Activated naive CD8-positive, alpha-beta T cell treated with anti-CD3 and anti-CD28 coated beads, Interleukin-2, amount 50 U/mL, for 16 hours (primary cell): ENCODE data around the gene RBFOX2.
"Not testable (repeated sequence)": the region's sequence is repeated elsewhere in the genome, so short reads cannot be mapped to it uniquely, and the experiment has no call there.

Source experiments
- DNase-seq: peaks from one replicate; pipeline ENCODE4 v3.0.0-alpha.2; 2020; ENCODE audit warnings: low read depth, low spot score

RBFOX2 gene

DNA sequence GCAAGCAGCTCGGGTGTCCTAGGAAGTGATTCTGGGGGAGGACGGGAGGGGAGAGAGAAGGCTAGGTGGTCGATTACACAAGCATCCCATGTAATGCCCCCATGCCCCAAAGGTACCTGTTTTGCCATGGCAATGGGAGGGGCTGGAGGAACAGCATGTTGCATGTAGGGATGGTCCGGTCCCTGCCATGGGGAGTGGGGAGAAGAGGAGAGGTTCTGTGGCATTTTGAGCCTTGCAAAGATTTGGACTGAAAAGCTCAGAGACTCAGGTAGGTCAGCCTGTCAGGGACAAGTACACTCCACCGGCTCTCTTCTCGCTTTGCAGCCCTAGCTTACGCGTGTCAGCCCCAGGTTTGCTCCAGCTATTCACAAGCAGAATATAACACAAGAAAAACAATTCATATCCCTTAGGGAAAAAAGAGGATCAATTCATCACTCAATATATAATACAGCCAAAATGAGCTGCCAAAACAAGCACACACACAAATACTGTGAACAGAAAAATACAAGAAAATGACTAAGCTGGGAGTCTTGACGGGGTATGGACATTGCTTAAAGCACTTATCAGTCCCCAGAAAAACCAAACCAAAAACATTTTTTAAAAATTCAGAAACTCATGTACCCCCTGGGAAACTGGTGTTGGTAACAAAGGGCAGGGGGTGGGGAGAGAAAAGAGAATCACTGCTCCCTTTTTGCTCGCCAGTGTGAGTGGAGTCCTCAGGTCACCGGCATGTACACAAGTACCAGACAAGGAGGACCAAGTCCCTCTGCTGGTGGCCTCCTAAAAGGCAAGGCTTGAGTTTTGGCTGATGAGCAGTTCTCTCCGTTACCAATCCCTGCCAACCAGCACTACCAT lies 289.3 kb downstream of the RBFOX2 start:
- no peak for DNase-seq

DNA sequence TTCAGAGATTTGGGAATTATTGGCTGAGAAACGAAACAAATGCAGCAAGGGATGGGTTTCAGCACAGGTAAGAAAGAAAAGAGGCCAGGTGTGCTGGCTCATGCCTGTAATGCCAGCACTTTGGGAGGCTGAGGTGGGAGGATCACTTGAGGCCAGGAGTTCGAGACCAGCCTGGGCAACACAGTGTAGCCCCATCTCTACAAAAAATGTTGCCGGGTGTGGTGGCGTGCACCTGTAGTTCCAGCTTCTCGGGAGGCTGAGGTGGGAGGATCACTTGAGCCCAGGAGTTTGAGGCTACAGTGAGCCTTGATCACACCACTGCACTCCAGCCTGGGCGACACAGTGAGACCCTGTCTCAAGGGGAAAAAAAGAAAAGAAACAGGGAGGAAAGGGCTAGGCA lies 290.7 kb downstream of the RBFOX2 start:
- DNase-seq = not testable (repeated sequence)

DNA sequence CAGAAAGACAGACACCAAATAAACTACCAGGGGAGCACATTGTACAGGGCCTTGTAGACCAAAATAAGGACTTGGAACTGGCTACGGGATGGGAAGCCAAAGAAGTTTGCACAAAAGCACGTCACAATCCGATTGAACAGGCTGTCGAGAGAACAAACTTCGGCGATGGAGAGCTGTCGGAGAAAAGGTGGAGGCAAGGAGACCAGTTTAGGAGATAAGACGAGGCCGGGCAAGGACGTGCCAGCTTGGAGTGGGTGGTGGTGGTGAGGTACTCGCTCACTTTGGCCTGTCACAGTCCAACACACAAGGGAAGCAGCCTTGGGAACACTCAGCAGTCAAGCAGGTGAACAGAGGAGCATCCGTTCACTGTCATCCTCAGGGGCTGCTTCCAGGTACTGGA lies 291.9 kb downstream of the RBFOX2 start:
- DNase-seq = no peak

DNA sequence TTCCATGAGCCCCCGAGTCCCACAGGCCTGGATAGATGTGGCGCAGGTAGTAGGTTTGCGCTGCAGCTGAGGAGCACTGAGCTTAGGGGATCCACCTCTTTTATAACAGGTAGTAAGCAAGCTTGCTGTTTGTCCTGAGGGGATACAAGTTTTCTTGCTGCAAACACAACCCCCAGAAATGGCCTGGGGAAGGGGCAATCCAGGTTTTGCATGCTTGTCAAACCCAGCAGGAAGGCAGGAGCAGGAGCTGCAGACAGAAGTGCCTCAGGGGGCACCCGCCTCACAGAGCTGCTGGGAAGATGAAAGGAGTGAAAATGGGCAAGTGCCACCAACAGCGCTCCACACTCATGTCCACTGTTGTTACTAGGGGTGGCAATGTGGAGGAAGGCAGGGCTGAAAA lies 292.5 kb downstream of the RBFOX2 start:
- DNase-seq = no peak

DNA sequence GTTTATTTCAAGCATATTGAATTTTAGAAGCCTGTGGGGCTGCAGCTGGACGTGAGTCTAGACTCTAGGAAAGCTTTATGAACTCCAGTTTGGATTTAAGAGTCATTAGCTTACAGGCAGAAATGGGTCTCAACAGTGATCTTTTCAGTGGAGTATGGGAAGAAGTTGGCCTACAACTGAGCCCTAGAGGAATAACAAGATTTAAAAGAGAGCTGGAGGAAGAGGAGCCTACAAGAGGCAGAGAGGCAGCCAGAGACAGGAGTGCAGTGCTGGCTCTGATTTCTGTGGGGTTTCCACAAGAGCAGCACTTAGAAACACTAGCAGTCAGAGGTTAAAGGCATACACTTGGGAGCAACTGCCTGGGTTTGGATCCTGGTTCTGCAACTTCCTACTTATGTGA lies 293.1 kb downstream of the RBFOX2 start:
- no peak for DNase-seq

DNA sequence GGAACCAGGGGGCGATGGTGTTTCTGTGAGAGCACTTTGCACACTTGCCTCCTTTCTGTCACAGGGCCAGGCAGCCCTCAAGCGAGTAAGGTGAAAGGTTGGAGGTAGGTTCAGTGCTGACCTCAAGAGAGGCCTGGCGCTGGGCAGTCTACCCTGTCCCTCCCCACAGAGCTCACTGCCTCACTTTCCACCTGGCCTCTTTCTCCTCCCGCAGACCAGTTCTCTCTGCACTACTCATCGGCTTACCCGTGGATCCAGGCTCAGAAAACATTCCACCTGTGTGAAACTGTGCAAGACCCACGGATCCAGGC lies 294.2 kb downstream of the RBFOX2 start:
- no peak for DNase-seq

DNA sequence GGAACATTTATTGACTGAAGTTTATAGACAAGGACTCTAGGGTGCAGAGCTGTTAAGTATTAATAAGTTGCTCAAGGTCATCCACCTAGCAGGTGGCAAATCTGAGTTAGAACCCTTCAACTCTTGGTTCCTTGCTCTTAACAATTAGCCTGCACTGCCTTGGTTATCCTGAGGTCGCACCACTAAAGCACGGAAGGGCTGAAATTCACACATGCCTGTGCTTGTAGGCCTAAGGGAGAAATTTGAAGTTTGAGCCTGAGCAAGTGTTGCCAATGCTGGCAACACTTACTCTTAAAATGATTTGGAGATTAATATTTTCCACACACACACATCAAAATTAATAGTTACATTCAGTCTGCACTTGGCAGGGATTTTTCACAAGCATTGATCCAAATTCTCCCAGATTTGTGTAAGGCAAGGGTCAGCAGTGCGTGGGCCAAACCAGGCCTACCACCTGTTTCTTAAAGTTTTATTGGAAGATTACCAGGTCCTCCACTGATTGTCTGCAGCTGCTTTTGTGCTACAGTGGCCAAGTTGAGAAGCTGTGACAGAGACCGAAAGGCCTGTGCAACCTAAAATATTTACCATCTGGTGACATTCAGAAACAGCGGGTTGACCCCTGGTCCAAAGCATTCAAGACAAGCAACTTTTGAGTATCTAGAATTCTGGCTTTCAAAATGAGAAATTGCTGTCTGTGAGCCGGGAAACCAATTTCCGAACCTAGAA lies 294.7 kb downstream of the RBFOX2 start:
- DNase-seq = no peak

DNA sequence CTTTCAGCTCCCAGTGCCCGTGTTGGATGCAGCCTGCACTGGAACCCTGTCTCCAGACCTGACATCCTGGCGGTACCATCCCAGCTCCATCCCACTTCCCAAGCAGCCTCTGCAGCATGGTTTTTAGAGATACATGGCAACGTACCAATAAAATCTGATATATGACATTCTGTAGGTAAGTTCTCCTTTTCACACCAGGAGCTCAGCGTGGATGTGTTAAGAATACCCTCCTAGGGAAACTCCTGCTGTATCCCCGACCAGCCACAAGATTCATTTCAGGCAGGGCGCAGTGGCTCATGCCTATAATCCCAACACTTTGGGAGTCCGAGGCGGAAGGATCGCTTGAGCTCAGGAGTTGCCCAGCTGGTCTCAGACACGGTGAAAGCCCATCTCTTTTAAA lies 295.6 kb downstream of the RBFOX2 start:
- DNase-seq = no peak

DNA sequence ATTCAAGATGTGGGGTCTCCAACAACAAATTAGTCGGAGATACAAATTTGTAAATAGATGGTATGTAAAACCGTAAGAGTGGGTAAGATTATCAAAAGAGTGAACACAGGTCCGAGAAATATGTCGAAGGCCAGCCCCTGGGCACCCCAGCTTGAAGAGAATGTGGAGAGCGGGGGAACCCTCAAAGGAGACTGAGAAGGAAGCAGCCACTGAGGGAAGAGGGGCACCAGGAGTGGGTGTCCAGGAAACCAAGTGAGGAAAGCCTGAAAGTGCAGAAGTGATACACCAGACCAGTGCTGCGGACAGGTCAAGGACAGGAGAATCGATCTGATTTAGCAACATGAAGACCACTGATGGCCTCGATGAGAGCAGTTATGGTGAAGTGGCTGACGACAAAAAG lies 296.5 kb downstream of the RBFOX2 start:
- no peak for DNase-seq

DNA sequence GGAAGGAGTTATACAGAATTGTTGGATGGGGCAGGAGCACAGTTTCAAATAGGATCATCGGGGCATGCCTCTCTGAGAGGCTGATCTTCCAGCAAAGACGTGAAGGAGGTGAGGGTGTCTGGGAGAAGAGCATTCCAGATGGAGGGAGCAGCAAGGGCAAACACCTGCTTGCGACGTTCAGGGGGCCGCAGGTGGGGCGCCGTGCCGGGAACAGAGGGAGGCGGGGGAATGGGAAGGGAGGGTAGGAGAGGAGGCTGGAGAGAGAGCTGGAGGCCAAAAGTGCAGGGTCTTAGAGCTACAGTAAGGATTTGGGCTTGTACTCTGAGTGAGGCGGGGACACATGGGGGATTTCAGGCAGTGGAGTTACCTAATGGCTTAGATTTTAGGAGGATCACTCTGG lies 297.3 kb downstream of the RBFOX2 start:
- no peak for DNase-seq

DNA sequence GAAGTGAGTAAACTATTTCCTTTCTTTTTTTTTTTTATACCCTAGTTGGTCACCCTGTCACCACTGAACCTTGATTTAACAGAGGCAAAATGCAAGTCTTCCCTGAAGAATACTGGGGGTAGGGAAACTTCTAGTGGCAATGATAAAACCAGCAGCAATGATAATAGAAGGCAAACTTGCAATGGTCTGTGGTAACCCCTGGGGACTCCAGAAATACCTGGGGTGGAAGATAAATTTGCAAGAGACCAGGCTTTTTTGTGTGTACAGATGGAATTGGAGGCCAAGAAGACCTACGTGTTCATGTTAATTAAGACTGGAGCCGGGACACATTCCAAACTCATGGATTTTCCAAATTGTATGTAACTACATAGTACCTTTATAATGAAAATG lies 299.3 kb downstream of the RBFOX2 start:
- DNase-seq = no peak

DNA sequence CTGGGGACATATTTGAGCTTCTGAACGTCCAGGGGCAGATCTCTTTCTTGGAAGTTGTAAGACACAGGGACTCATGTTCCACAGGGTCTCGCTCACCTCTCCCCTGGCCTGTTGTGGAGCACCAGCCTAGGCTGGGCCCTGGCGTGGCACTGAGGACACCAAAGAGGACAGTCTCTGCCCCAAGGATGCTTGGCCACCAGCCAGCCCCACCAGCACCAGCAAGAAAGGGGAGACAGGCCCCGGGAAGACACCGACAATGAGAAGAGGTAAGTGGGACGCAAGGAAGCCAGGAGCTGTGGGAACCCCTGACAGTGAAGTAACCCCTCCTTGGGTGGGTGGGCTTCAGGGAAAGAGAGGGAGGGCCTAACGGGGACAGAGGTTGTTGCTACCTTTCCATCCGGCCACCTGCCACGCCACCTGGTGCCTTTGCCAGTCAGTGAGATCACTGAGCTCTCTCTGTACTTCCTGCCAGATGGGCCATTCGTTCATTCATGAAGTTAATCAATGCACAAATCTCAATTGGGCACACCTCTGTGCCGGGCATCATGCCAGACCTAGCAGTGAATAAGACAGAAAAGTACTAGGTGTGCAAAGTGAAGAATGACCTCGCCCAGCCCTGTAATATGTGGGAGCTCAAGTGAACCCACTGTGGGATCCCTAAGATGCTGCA lies 299.9 kb downstream of the RBFOX2 start:
- no peak for DNase-seq

DNA sequence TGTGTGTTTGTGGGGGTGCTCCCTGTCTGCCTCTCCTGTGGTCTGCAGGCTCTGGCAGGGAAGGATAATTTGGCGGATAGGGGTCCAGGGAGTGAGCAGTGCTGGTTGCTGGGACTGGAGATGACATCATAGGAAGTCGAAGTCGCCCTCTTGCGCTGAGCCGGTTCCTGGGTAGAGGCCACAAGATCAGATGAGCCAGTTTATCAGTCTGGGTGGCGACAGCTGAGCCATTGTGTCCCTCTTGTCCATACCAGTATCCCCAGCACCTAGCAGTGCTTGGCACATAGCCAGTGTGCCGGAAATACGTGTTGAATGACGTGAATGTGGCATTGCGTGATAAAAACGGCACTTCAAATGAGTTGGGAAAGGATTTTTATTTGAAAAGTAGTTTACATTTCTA lies 301.2 kb downstream of the RBFOX2 start:
- DNase-seq = no peak

DNA sequence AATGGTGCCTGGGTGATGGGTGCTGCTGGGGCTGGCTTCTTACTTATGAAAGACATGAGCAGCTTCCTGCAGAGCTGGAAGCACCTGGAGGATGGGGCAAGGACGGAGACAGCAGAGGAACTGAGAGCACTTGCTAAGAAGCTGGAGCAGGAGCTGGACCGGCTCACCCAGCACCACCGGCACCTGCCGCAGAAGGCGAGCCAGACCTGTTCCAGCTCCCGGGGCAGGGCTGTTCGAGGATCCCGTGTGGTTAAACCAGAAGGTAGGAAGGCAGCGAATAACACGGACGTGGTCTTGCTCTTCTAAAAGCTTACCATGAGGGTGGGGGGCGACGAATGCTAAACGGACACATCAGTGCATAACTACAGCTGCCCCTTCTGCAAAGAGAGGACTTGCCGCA lies 301.7 kb downstream of the RBFOX2 start:
- DNase-seq = no peak

DNA sequence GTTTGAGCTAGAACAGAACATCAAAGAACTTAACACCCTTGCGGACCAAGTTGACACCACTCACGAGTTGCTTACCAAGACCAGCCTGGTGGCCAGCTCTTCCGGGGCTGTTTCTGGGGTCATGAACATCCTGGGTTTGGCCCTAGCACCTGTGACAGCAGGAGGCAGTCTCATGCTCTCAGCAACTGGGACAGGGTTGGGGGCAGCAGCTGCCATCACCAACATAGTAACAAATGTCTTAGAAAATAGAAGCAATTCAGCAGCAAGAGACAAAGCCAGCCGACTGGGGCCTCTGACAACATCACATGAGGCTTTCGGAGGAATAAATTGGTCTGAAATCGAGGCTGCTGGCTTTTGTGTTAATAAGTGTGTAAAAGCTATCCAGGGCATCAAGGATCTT lies 302.2 kb downstream of the RBFOX2 start:
- DNase-seq = no peak

DNA sequence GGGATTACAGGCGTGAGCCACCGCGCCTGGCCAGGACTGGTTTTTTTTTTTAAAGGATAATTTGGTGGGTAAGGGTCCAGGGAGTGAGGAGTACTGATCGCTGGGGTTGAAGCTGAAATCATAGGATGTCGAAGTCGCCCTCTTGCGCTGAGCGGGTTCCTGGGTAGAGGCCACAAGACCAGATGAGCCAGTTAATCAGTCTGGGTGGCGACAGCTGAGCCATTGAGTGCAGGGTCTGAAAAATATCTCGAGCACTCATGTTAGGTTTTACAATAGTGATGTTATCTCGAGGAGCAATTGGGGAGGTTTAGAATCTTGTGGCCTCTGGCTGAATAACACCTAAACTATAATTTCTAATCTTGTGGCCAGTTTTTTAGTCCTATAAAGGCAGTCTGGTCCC lies 303.1 kb downstream of the RBFOX2 start:
- DNase-seq = no peak

DNA sequence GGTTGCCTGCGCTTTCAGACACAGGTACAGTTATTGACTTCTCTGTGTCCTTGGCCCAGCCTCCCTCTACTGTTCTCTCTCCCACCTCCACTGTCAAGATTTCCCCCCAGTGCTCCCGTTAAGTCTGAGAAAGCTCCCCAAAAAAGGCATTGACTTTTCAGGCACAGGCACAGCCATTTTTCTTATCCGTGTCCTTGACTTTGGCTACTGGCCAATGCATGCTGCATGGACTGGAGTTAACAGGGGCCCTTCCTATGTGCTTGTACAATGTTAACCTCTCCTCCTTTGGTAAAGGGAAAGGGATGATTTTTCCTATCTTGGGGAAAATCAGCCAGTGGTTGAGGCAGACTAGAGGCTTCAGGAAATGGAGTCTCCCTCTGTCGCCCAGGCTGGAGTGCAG lies 306.7 kb downstream of the RBFOX2 start:
- DNase-seq = no peak

DNA sequence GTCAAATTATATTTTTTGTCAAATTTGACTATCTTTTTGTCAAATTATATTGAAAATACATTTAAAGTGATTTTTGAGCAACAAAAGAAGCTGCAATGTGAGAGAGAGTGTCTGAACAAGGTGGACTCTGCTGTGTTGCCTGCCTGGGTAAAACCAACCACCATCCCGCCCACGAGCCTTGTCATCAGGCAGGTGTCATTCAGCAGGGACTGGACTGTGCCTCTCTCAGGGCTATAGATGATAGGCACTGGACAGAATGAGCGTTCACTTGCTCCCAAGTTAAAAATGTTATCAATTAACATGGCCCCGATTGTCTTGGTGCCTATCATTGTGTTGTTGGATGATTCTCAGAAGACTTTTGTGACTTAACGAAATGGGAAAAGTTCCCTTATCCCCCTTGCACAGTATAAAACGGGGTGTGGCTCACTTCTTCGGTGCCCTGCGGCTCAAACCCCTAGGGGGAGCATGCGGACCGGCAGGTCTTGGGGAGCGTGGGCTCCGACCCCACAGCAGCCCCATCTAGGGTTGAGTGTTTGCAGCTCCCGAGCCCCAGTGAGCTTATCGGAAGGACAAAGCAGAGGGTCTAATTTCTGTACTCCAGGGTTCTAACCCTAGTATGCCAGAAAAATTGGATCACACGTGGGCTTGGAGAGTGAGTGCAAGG lies 309.3 kb downstream of the RBFOX2 start:
- no peak for DNase-seq

DNA sequence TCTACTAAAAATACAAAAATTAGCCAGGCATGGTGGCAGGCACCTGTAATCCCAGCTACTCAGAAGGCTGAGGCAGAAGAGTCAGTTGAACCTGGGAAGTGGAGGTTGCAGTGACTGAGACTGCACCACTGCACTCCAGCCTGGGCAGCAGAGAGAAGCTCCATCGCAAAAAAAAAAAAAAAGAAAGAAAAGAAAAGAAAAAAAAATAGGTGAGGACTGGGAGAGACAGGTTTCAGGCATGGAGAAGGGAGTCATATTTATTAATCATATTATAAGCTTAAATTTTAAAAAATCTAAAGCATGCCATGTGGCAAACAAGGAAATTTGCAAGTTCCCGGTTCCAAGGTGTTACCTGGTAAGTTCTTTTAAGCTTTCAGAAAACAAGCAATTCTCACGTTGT lies 311.1 kb downstream of the RBFOX2 start, which contains the start of gene APOL5:
Gene APOL5, plus strand, starts transcription at position 301 of the 400 bp plus-strand sequence. Its CDS starts 0 bp downstream, at position 301.
- no peak for DNase-seq

DNA sequence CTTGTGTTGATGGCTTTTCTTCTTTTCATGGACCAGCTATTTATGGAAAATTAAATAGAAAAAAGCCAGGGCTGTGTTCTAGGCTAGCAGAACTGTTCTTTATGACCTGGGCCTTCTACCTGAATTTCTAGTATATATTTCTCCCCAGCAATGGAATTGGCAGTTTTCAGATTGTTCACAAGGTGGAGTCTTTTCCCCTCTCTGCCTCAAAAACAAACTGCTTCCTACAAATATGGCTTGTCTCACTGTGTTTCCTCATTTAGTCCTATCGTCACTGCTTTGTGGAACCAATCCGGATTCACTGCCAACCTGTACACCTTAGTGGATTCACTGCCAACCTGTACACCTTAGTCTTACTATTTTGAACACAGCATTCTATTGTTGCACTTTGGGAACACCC lies 316.0 kb downstream of the RBFOX2 start:
- DNase-seq = no peak

DNA sequence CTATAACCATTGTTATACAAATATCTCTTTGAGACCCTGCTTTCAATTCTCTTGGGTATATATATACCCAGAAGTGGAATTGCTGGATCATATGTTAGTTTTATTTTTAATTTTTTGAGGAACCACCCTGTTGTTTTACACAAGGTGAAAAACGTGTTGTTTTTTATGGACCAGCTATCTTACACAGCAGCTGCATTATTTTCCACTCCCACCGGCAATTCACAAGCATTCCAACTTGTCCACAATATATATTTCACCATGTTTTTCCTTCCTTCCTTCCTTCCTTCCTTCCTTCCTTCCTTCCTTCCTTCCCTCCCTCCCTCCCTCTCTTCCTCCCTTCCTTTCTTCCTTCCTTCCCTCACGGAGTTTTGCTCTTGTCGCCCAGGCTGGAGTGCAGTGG lies 317.3 kb downstream of the RBFOX2 start:
- DNase-seq = no peak

DNA sequence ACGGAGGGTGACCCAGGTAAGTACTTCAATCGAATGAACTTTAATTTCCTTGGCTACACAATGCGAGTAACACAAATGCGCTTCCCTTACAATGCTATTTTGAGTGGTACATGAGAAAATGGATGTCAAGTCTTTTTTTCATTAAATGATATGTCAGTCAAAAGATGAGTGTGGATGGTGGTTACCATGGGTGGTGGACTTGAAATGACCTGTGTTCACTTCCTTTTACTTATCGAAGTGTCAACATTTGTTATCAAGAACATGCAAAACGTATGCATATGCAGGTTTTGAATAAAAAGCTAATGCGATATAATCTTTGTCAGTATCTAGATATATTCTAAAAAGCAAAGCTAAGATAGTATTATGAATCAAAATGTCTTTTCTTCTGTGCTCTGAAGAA lies 319.7 kb downstream of the RBFOX2 start:
- no peak for DNase-seq
